Measurements from ENCODE around the gene PARD3.
"Not testable (repeated sequence)": the region's sequence is repeated elsewhere in the genome, so short reads cannot be mapped to it uniquely, and the experiment has no call there.

Gene PARD3

GRCh38 chr10:34352599-34353204, 462.4 kb downstream of the PARD3 start:
- DNase-seq: not testable (repeated sequence)

DNA sequence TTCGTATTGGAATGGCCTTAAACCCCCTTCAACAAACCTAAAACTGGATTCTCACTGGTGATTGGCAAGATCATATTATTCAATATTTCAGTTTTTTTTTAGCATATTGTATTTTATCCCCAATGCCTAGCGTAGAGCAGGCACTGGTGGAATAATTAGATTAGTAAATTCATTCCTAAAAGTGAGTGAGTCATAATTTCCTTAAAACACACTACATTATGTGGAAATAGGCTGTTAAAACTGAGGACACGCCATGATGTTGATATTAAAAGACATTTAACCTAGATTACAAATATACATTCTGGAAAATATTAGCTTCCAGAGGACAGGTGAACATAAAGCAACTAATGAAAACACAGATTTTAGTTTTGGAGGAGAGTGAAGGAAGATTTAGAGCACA, 463.9 kb downstream of the PARD3 start:
- DNase-seq: no peak

GRCh38 chr10:34348917-34349485, 466.1 kb downstream of the PARD3 start:
- no peak for DNase-seq

- DNase-seq: no peak
Observed at GRCh38 chr10:34348021-34348420, 467.1 kb downstream of the PARD3 start.

DNA sequence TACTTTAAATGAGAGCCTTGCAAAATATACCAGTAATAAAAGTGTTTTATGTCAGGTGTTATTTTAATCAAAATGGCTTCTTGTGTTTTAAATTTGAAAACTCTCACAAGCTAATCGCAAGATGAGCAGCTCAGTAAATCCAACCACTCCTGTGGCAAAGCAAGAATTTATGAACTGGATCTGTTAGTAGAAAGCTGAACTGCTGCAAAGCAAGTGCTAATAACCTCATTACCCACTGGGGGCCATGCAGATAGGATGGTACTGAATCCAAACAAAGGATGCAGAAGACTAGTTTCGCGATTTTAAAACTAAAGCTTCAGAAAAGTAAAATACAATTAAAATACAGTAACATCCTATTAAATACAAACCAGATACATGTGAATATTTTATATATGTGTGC, 468.0 kb downstream of the PARD3 start:
- no peak for DNase-seq

GRCh38 chr10:34346516-34347100, 468.5 kb downstream of the PARD3 start:
- no peak for DNase-seq

DNA sequence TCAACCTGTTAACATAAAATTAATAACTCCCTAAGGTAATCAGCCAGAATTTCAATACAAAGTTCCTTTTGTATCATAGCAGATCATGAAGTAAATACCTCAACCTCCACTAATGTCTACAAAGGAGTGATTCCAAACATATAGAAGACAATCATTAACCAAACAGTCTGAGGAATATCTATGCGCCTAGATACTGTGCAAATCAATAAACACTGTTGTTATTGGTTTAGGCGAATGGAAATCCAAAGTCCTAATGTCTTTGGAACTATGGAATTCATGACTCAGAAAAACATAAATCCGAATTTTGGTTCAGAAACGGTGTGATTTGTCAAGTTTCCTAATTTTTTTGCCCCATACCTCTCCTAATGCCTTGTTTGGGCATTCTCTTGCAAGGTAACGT, 469.7 kb downstream of the PARD3 start:
- DNase-seq: no peak

GRCh38 chr10:34343764-34344163, 471.3 kb downstream of the PARD3 start:
- DNase-seq: no peak

DNA sequence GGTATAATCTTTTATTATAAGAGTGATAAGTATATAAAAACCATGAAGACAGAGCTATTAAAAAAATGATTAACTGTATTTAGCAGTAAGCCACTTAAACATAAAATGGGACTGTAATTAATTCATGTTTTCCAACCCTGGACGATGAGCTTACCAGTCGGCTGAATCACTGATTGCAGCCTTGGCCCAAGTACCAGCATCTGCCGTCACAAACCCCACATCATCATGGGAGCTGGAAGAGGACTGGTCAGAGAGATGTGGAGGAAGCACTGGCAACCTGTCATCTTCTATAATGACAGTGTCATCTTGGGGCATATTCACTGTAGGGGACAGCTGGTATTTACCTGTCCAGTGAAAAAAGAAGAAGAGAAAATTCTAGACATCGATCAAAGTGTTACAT, 473.6 kb downstream of the PARD3 start:
- DNase-seq: no peak

DNA sequence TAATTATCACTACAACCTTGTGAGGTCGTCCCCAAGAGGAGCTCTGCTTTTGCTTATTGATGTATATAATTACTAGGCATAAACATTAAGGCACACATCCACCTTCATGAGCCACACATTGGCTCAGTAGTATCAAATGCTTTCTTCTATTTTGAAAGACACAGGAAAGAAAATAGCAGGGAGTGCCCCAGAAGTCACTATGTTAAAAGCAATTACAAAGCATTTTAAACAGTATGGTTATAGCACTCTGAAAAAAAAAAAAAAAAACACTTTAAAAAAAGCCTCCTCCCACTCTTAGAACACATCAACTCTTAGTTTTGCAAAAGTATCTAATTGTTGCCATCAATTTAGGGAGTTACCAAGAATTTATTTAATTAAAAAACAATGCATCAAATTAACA, 474.2 kb downstream of the PARD3 start:
- DNase-seq: no peak

- no peak for DNase-seq
Observed at GRCh38 chr10:34339816-34340553, 475.1 kb downstream of the PARD3 start.

DNA sequence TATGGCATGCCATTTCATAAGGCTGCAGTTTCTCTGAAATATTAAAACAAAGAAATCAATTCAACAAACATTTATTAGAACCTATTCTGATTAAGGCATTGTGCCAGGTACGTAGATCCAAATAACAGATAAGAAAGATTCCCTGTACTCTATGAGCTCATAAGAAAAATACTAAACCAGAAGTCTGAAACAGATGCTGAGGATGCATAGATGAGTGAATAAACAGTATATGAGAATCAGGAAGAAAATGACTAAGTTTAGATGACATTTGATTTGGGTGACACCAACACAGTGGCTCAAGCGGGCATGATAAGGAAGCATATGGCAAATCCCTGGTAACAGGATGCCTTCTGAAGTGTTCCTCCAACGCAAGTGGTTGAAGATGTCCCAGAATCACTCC, 477.2 kb downstream of the PARD3 start:
- DNase-seq: no peak

- no peak for DNase-seq
Observed at GRCh38 chr10:34335960-34336690, 479.0 kb downstream of the PARD3 start.

DNA sequence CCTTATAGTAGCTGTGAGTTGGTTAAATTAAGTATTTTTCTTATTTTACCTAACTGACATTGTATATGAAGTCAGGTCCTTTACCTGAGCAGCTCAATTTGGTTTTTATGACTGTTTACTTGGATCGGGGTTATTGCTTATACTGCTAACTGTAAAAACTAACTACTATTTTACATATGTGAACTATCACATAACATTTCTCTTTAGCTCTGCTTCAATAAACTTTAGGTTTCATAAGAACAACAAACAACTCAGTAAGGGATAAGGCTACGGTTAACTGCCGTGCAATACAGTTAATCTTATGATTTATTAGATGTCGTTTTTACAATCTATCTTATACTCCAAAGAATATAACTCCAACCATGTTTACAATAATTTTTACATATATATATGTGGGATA, 480.2 kb downstream of the PARD3 start:
- DNase-seq: no peak

- no peak for DNase-seq
Observed at GRCh38 chr10:34333513-34333912, 481.6 kb downstream of the PARD3 start.

DNA sequence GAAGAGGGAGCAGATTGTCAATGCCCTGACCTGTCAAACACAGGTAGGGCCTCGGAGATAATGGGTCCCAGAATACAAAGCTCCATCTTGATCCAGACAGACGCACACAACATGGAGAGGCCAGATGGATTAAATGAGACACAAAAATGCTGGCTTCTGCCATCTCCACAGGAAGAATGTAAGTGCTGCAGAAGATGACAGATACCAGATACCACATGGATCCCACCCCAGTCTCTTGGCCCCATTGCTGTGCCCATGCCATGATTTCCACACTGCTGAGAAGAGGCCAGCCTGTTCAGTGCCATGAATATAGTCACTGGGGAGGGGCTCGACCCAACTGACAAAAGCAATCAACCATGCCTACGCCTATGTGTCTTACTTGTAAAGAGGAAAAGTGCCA, 487.9 kb downstream of the PARD3 start:
- no peak for DNase-seq

GRCh38 chr10:34323192-34323591, 491.9 kb downstream of the PARD3 start:
- no peak for DNase-seq

DNA sequence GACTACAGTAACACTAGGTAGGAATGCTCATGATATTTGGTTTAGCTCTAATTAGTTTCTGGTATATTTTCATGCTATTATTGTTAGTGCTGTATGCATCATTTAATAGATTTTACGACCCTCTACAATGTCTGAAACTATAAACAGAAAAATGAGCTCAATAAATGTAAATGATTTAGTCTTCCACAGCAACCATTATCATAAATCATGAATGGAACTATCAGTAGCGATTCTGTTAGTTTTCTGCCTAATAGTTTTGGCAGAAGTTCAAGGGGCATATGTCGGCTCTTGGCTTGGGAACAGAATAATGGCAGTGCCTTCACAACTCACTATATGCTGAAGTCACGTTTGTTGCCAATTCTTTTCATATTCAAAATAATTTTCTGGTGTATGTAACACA, 494.8 kb downstream of the PARD3 start:
- DNase-seq: no peak

- no peak for DNase-seq
Observed at GRCh38 chr10:34319197-34319846, 495.8 kb downstream of the PARD3 start.

- no peak for DNase-seq
Observed at GRCh38 chr10:34316154-34316553, 498.9 kb downstream of the PARD3 start.

- no peak for DNase-seq
Observed at GRCh38 chr10:34314457-34314856, 500.6 kb downstream of the PARD3 start.

- no peak for DNase-seq
Observed at GRCh38 chr10:34313888-34314287, 501.2 kb downstream of the PARD3 start.

- DNase-seq: no peak
Observed at GRCh38 chr10:34313353-34313752, 501.7 kb downstream of the PARD3 start.

Data from activated CD4-positive, alpha-beta T cell treated with anti-CD3 and anti-CD28 coated beads, Interleukin-2, amount 50 U/mL, for 1 hour (primary cell).